Left lung (tissue), 10 donors: ENCODE results near the gene PODN. TPM values are rescaled to one million over a fixed set of nuclear protein-coding genes. Genes with fewer than 3 reads are reported as not detected.

Experiments used
- ATAC-seq: fragments of 200-7000 bp; cut with Tn5 transposase; one replicate; pipeline ENCODE4 v1.9.1; 2020; ENCODE audit warnings: moderate library complexity
- DNase-seq, 4 donors: peaks; one replicate each; pipeline ENCODE4 v3.0.0-alpha.2; 2013 to 2020
- H3K27ac ChIP-seq, 2 donors: fragments of 200-600 bp; sonication (generic) in 1 of 2; one replicate each; pipeline versions ENCODE4 v1.5.0 to v1.8.0; 2020 to 2021
- H3K27me3 ChIP-seq, 2 donors: fragments of 200-600 bp; sonication (generic) in 1 of 2; one replicate each; pipeline versions ENCODE4 v1.5.0 to v1.8.0; 2020 to 2021
- H3K36me3 ChIP-seq, 2 donors: fragments of 200-600 bp; sonication (generic) in 1 of 2; one replicate each; pipeline versions ENCODE4 v1.5.0 to v1.8.0; 2020 to 2021
- H3K4me1 ChIP-seq, 2 donors: fragments of 200-600 bp; one replicate each; pipeline ENCODE4 v1.8.0; 2021
- H3K4me3 ChIP-seq, 2 donors: fragments of 200-600 bp; sonication (generic) in 1 of 2; one replicate each; pipeline versions ENCODE4 v1.5.0 to v1.8.0; 2020 to 2021; ENCODE audit warnings: mild to moderate bottlenecking in 1 of 2
- H3K9me3 ChIP-seq, 2 donors: fragments of 200-600 bp; sonication (generic) in 1 of 2; one replicate each; pipeline versions ENCODE4 v1.5.0 to v1.8.0; 2020 to 2021
- CTCF ChIP-seq, 2 donors: fragments of 200-600 bp; sonication (generic) in 1 of 2; IDR thresholded peaks; one replicate each; pipeline versions ENCODE4 v1.5.0 to v1.8.0; 2021; ENCODE audit warnings: antibody characterized with exemption in 2 of 2
- intact Hi-C, 2 donors: fragments of 100-400 bp; cut with DNase I; formaldehyde crosslinking; loops; one replicate each; pipeline versions ENCODE4 v1.11.2 to v1.14.2; 2022
- polyA plus RNA-seq, 6 donors: library from polyadenylated mRNA; unstranded; fragments of 120-200 nt; gene quantifications; one replicate each; pipeline ENCODE4 v1.2.1, GENCODE V29; 2013; ENCODE audit not compliant: insufficient read length in 6 of 6
- total RNA-seq, 2 donors: library from RNA; stranded (reverse); fragmentation: NEBNext Ultra II Directional; extraction: Animal tissue kit (Norgen Biotek cat#: 25700); gene quantifications; one replicate each; pipeline ENCODE4 v1.2.1, GENCODE V29; 2021
- donor health status: DM: no; HTN: yes; CAD: no.
- donor health status: DM: no; HTN: no; CAD: no.

Gene PODN
- total and polyA plus RNA-seq, 8 donors: 10.5 to 48.8 (median 12.1) TPM

GRCh38 chr1:53025769-53026112 is 36.3 kb upstream of the PODN start:
- Histone ChIP-seq H3K4me1 (peaks cover 7 to 19% of the 10 kb centered on the region in 2 donors), H3K36me3 (peaks cover 0 to 39% of the 10 kb centered on the region in 2 donors), H3K4me3 (no peak overlapping the region), H3K9me3 (no peaks in the 10 kb centered on the region), H3K27ac (peak overlapping the region; percentile 45 to 46), H3K27me3 (no peaks in the 10 kb centered on the region)
- no peak for DNase-seq
- intact Hi-C loops: no loop called here
- no peak for ATAC-seq
- no peak for TF ChIP-seq CTCF (IDR thresholded peaks at IDR 0.05)

GRCh38 chr1:53026254-53026653 is 35.8 kb upstream of the PODN start:
- Histone ChIP-seq H3K27me3 (no peaks in the 10 kb centered on the region), H3K4me3 (no peak overlapping the region), H3K36me3 (peaks cover 0 to 39% of the 10 kb centered on the region in 2 donors), H3K27ac (no peak overlapping the region), H3K9me3 (no peaks in the 10 kb centered on the region), H3K4me1 (peaks cover 7 to 19% of the 10 kb centered on the region in 2 donors)
- ATAC-seq (no peak), DNase-seq (no peak)
- no peak for TF ChIP-seq CTCF (IDR thresholded peaks at IDR 0.05)
- intact Hi-C loops: no loop called here

GRCh38 chr1:53031732-53032131 is 30.3 kb upstream of the PODN start:
- Histone ChIP-seq H3K36me3 (peaks cover 0 to 35% of the 10 kb centered on the region in 2 donors), H3K4me3 (no peak overlapping the region), H3K9me3 (no peaks in the 10 kb centered on the region), H3K27ac (no peak overlapping the region), H3K27me3 (no peaks in the 10 kb centered on the region), H3K4me1 (no peaks in the 10 kb centered on the region)
- intact Hi-C loops: no loop called here
- ATAC-seq (no peak), DNase-seq (no peak)
- no peak for TF ChIP-seq CTCF (IDR thresholded peaks at IDR 0.05)

- intact Hi-C loops: no loop called here
- H3K27ac ChIP-seq: no peak overlapping the region
- no peak for TF ChIP-seq CTCF (IDR thresholded peaks at IDR 0.05)
- H3K27me3 ChIP-seq: no peaks in the 10 kb centered on the region
- peaks cover 0 to 38% of the 10 kb centered on the region in 2 donors for H3K36me3 ChIP-seq
- no peaks in the 10 kb centered on the region for H3K9me3 ChIP-seq
- no peaks in the 10 kb centered on the region for H3K4me1 ChIP-seq
- no peak for DNase-seq
- no peak overlapping the region for H3K4me3 ChIP-seq
- no peak for ATAC-seq
Measured at GRCh38 chr1:53037159-53037558, 24.9 kb upstream of the PODN start.

GRCh38 chr1:53038566-53038965 is 23.4 kb upstream of the PODN start:
- ATAC-seq: no peak
- no peaks in the 10 kb centered on the region for H3K27me3 ChIP-seq
- DNase-seq: no peak
- H3K9me3 ChIP-seq: no peaks in the 10 kb centered on the region
- intact Hi-C loops: no loop called here
- no peak overlapping the region for H3K27ac ChIP-seq
- no peaks in the 10 kb centered on the region for H3K4me1 ChIP-seq
- peaks cover 0 to 42% of the 10 kb centered on the region in 2 donors for H3K36me3 ChIP-seq
- TF ChIP-seq CTCF (IDR thresholded peaks at IDR 0.05): no peak
- H3K4me3 ChIP-seq: no peak overlapping the region
